Keratinocyte (primary cell): Measurements from ENCODE around the gene GBA3. TPM values are rescaled to one million over a fixed set of nuclear protein-coding genes. Genes with fewer than 3 reads are reported as not detected.
A peak's percentile ranks its signal among the peaks of the same experiment; 100 is the strongest.

Source experiments
- DNase-seq: peaks from one replicate; pipeline ENCODE4 v3.0.0-alpha.2; 2011; ENCODE audit warnings: low read depth, missing footprints, low spot score
- FAIRE-seq: peaks from 2 replicates; lab custom pipeline; 2011; peaks lifted over from hg19 to GRCh38; lab: Jason Lieb, UNC
- H2AFZ ChIP-seq: 2 replicates; pipeline ENCODE4 v1.6.0; 2012; ENCODE audit warnings: low read length, control low read depth, inconsistent platforms; ENCODE audit not compliant: control insufficient read depth
- H3K27ac ChIP-seq: 2 replicates; pipeline ENCODE4 v1.5.1; 2011; ENCODE audit warnings: low read length; ENCODE audit not compliant: control insufficient read depth, insufficient read depth
- H3K27me3 ChIP-seq: 3 replicates; pipeline ENCODE4 v1.6.0; 2011; ENCODE audit warnings: low read length; ENCODE audit not compliant: control insufficient read depth, insufficient read depth; ENCODE audit errors: extremely low read depth
- H3K36me3 ChIP-seq, 2 experiments: 2 replicates in 1 of 2; 3 replicates in 1 of 2; pipeline ENCODE4 v1.5.1; 2011; ENCODE audit warnings: low read length in 2 of 2, mild to moderate bottlenecking in 1 of 2; ENCODE audit not compliant: control insufficient read depth in 2 of 2, insufficient read depth in 2 of 2; ENCODE audit errors: extremely low read depth in 1 of 2
- H3K4me1 ChIP-seq: 3 replicates; pipeline ENCODE4 v1.5.1; 2011; ENCODE audit warnings: low read length; ENCODE audit not compliant: control insufficient read depth, insufficient read depth; ENCODE audit errors: extremely low read depth
- H3K4me2 ChIP-seq: 3 replicates; pipeline ENCODE4 v1.6.0; 2011; ENCODE audit warnings: low read depth, low read length; ENCODE audit not compliant: control insufficient read depth, insufficient read depth; ENCODE audit errors: extremely low read depth
- H3K4me3 ChIP-seq, 3 experiments: fragments of 200-600 bp in 1 of 3; sonication (generic) in 1 of 3; 2 replicates in 2 of 3; 3 replicates in 1 of 3; pipeline ENCODE4 v1.5.1; 2011 to 2016; ENCODE audit warnings: low read length in 3 of 3, mild to moderate bottlenecking in 3 of 3, control low read depth in 2 of 3, inconsistent platforms in 1 of 3, low read depth in 1 of 3, mixed read lengths in 1 of 3, mixed run types in 1 of 3, moderate library complexity in 1 of 3; ENCODE audit not compliant: control insufficient read depth in 2 of 3, insufficient read depth in 2 of 3; ENCODE audit errors: extremely low read depth in 1 of 3
- H3K79me2 ChIP-seq: 2 replicates; pipeline ENCODE4 v1.6.0; 2012; ENCODE audit warnings: low read length; ENCODE audit not compliant: control insufficient read depth, insufficient read depth
- H3K9ac ChIP-seq: 3 replicates; pipeline ENCODE4 v1.6.0; 2011; ENCODE audit warnings: low read length; ENCODE audit not compliant: control insufficient read depth, insufficient read depth; ENCODE audit errors: extremely low read depth
- H3K9me1 ChIP-seq: 3 replicates; pipeline ENCODE4 v1.6.0; 2011; ENCODE audit warnings: low read length; ENCODE audit not compliant: control insufficient read depth, insufficient read depth; ENCODE audit errors: extremely low read depth
- H3K9me3 ChIP-seq: 2 replicates; pipeline ENCODE4 v1.5.1; 2012; ENCODE audit warnings: low read depth, low read length; ENCODE audit not compliant: control insufficient read depth
- H4K20me1 ChIP-seq: 3 replicates; pipeline ENCODE4 v1.6.0; 2011; ENCODE audit warnings: low read length; ENCODE audit not compliant: control insufficient read depth, insufficient read depth; ENCODE audit errors: extremely low read depth
- CTCF ChIP-seq, 3 experiments: IDR thresholded peaks in 1 of 3; conservative IDR thresholded peaks in 1 of 3; optimal IDR thresholded peaks in 1 of 3; 2 replicates in 2 of 3; 3 replicates in 1 of 3; pipeline versions ENCODE3 to v1.5.1; 2011; ENCODE audit warnings: low read length in 3 of 3, mild to moderate bottlenecking in 3 of 3, moderate library complexity in 2 of 3, control low read depth in 1 of 3, inconsistent platforms in 1 of 3; ENCODE audit not compliant: insufficient read depth in 2 of 3; ENCODE audit errors: extremely low read depth in 1 of 3
- EZH2 ChIP-seq: IDR thresholded peaks from one replicate; pipeline ENCODE4 v1.6.1; 2012; ENCODE audit warnings: inconsistent platforms, mild to moderate bottlenecking, low read length, moderate library complexity
- dilution Hi-C: fragments of 300-500 bp; cut with MboI; formaldehyde crosslinking; loops from one replicate; pipeline ENCODE4 v1.7.0; 2020; ENCODE audit warnings: low sequenced_read_pairs; ENCODE audit not compliant: extremely low pct_ligation_motif_present
- polyA plus RNA-seq, 5 experiments: library from polyadenylated mRNA; depleted of rRNA in 3 of 5; stranded (reverse) in 3 of 5; stranded (forward) in 1 of 5; unstranded in 1 of 5; fragments of >200 nt; gene quantifications; 1 replicate in 1 of 5; 2 replicates in 3 of 5; 3 replicates in 1 of 5; pipeline versions ENCODE4 v1.2.1 to v1.2.3, GENCODE V29; 2011 to 2012; ENCODE audit warnings: missing spikeins in 2 of 5, low read depth in 1 of 5, low replicate concordance in 1 of 5

GBA3 gene
- polyA plus RNA-seq, 1 donor (not counting 4 experiments of a cell fraction or from before 2014, with no cell fraction given): not detected

DNA sequence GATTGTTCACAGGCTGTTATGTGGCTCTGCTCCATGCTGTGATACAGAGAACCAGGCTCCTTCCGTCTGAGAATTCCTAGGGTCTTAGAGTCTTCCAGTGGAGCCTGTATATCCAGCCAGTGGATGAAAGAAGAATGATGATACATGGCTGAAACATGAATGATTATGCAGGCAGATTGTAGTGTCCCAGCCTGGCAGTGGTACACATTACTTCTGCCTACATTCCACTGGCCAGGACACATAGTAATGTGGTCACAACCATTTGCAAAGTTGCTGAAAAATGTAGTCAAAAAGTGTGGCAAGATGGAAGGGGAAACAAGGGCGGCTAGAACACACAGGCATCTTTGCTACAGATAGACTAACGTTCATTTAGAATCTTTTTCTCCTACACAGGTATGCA lies 4.5 kb upstream of the GBA3 start:
- Histone ChIP-seq H3K27me3 (no peaks in the 10 kb centered on the region), H3K4me1 (peaks cover 3% of the 10 kb centered on the region), H3K4me3 (no peak overlapping the region), H3K79me2 (no peaks in the 10 kb centered on the region), H3K27ac (no peak overlapping the region), H3K9ac (no peak overlapping the region), H3K36me3 (no peaks in the 10 kb centered on the region), H3K9me1 (no peaks in the 10 kb centered on the region), H3K9me3 (no peaks in the 10 kb centered on the region), H2AFZ (peak overlapping the region; percentile 0), H3K4me2 (no peak overlapping the region), H4K20me1 (no peaks in the 10 kb centered on the region)
- no peak for TF ChIP-seq CTCF (optimal IDR thresholded peaks at IDR 0.05 in 1 of 3, IDR thresholded peaks at IDR 0.05 in 1 of 3, conservative IDR thresholded peaks at IDR 0.05 in 1 of 3; ENCODE audit: extremely low read depth in 1 of 3, insufficient read depth in 2 of 3, low read length in 3 of 3)
- no peak for TF ChIP-seq EZH2
- dilution Hi-C loops: no loop called here
- no peak for FAIRE-seq
- no peak for DNase-seq

DNA sequence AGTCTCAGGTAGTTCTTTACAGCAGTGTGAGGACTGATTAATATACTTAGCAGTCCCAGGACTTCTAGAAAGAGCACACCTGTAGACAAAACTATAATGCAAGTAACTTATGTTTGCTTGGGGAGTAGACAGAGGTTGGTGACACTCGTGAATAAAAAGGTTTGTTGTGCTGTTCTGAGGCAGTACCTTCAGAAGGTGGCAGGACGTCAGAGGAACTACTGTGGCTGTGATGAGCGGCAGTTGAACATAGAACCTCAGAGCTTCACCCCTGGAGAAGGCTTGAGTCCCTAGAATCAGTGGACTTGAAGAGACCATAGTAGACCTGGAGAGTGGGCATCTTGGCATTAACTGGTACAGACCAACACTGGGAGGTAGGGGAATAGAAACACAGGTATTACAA lies 3.3 kb upstream of the GBA3 start:
- FAIRE-seq: no peak
- no peaks in the 10 kb centered on the region for H3K27me3 ChIP-seq

More for the DNA sequence above, 3.3 kb upstream of the GBA3 start:
- DNase-seq: no peak
- dilution Hi-C loops: no loop called here
- Histone ChIP-seq H3K4me3 (no peak overlapping the region), H3K9ac (no peak overlapping the region), H3K9me1 (no peaks in the 10 kb centered on the region), H3K27ac (no peak overlapping the region), H3K79me2 (no peaks in the 10 kb centered on the region), H3K9me3 (no peaks in the 10 kb centered on the region), H3K36me3 (no peaks in the 10 kb centered on the region), H3K4me2 (no peak overlapping the region), H4K20me1 (no peaks in the 10 kb centered on the region), H2AFZ (no peak overlapping the region), H3K4me1 (peaks cover 3% of the 10 kb centered on the region)
- TF ChIP-seq EZH2 (no peak), CTCF (optimal IDR thresholded peaks at IDR 0.05 in 1 of 3, IDR thresholded peaks at IDR 0.05 in 1 of 3, conservative IDR thresholded peaks at IDR 0.05 in 1 of 3; ENCODE audit: extremely low read depth in 1 of 3, insufficient read depth in 2 of 3, low read length in 3 of 3) (no peak)
